ENCODE measurements around the gene EMC6. TPM values are rescaled to one million over a fixed set of nuclear protein-coding genes. Genes with fewer than 3 reads are reported as not detected.

Gene EMC6
- total RNA-seq, 1 donor from 2014 or later: 46.6 TPM

DNA sequence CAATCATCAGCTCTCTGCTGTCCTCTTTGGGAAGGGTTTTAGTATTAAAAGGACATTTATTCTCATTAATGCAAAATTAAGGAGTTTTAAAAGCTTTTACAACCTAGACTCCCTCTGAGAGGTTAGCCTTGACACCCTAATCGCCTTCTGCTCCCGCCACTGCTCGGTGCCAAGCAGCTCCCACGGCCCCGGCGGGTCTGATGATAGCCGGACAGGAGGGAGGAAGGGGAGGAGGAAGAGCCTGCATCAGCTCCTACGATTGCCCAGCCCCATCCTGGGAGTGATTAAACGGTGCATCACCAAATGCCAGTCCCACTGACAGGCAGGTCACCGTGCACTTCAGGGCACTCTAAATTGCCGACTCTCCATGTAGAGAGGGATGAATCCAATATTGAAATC is 40.8 kb upstream of the EMC6 start:
- Mint-ChIP-seq H3K27ac (no peak overlapping the region), H3K36me3 (peaks cover 24% of the 10 kb centered on the region), H3K9me3 (no peaks in the 10 kb centered on the region), H3K4me1 (ENCODE audit: unreplicated experiment) (no peaks in the 10 kb centered on the region), H3K27me3 (no peaks in the 10 kb centered on the region), H3K4me3 (no peak overlapping the region)
- TF ChIP-seq, protein P1, sequence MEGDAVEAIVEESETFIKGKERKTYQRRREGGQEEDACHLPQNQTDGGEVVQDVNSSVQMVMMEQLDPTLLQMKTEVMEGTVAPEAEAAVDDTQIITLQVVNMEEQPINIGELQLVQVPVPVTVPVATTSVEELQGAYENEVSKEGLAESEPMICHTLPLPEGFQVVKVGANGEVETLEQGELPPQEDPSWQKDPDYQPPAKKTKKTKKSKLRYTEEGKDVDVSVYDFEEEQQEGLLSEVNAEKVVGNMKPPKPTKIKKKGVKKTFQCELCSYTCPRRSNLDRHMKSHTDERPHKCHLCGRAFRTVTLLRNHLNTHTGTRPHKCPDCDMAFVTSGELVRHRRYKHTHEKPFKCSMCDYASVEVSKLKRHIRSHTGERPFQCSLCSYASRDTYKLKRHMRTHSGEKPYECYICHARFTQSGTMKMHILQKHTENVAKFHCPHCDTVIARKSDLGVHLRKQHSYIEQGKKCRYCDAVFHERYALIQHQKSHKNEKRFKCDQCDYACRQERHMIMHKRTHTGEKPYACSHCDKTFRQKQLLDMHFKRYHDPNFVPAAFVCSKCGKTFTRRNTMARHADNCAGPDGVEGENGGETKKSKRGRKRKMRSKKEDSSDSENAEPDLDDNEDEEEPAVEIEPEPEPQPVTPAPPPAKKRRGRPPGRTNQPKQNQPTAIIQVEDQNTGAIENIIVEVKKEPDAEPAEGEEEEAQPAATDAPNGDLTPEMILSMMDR (conservative IDR thresholded peaks at IDR 0.05): no peak
- no peak for DNase-seq (ENCODE audit: extremely low spot score, unreplicated experiment)

DNA sequence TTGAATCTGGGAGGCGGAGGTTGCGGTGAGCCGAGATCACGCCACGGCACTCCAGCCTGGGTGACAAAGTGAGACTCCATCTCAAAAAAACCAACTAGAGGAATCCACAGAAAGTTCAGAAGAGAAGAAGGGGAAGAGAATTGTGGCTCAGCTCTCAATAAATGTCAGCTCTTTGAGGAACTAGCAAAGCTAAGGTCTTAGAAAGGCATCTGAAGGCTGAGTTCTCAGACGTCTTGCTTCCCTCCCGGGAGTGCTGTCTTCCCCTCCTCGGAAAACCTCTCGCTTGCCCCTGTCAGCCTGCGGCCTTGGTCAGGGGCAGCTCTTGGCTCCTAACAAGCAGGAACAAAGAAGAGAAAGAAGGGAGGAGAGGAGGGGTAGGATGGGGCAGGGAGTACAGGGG is 37.8 kb upstream of the EMC6 start:
- no peak for DNase-seq (ENCODE audit: extremely low spot score, unreplicated experiment)
- Mint-ChIP-seq H3K4me3 (no peak overlapping the region), H3K27ac (no peak overlapping the region), H3K4me1 (ENCODE audit: unreplicated experiment) (peaks cover 9% of the 10 kb centered on the region), H3K36me3 (peaks cover 15% of the 10 kb centered on the region), H3K9me3 (no peaks in the 10 kb centered on the region), H3K27me3 (no peaks in the 10 kb centered on the region)
- TF ChIP-seq, protein P1 (conservative IDR thresholded peaks at IDR 0.05): no peak

DNA sequence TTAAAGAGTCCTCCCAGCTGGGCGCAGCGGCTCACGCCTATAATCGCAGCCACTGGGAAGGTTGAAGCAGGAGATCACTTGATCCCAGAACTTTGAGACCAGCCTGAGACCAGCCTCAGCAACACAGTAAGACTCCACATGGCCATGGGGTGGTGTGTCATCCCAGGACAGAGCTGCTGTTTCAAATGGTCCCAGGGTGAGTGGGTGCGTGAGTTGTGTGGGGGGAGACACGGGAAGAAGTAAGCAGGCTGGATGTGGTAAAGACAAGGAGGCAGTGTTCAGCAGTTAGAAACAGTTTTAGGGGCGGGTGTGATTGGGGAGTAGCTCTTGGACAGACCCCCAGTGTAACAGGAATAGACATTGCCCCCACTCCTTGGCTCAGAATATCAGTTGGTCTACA is 36.3 kb upstream of the EMC6 start:
- Mint-ChIP-seq H3K4me1 (ENCODE audit: unreplicated experiment) (peaks cover 12% of the 10 kb centered on the region), H3K4me3 (no peak overlapping the region), H3K36me3 (peaks cover 10% of the 10 kb centered on the region), H3K9me3 (no peaks in the 10 kb centered on the region), H3K27ac (no peak overlapping the region), H3K27me3 (no peaks in the 10 kb centered on the region)
- TF ChIP-seq, protein P1 (conservative IDR thresholded peaks at IDR 0.05): no peak
- no peak for DNase-seq (ENCODE audit: extremely low spot score, unreplicated experiment)

DNA sequence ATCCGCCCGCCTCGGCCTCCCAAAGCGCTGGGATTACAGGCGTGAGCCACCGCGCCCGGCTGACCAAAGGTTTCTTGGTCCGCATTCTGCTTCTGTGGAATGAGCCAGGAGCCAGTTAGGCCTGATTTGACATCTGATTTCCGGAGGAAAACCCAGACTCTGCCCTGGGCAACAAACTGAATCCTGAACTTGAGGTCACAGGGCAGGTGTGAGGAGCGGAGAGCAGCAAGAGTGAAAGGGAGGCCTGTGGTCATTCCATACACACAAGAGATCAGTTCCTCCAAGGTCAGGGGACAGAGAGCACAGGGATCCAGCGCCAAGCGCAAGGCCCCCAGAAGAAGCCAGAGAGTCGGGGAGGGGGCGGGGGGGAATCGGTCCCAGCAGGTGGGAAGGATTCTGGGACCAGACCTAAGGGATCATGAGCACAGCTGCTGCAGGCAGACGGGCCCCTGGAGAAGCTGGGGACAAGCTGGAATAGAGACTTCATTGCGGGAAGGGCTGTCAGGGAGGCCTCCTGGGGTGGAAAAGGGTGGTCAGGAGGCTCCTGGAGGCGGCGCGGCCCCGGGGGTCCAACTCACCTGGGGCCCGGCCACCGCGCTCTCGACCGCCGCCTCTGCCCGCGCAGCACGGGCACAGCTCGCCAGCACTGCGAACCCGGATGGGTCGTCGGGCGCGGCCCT is 33.0 kb upstream of the EMC6 start:
- Mint-ChIP-seq H3K4me3 (peak overlapping the region; percentile 98), H3K27me3 (no peaks in the 10 kb centered on the region), H3K27ac (peak overlapping the region; percentile 86), H3K9me3 (no peaks in the 10 kb centered on the region), H3K4me1 (ENCODE audit: unreplicated experiment) (peaks cover 25% of the 10 kb centered on the region), H3K36me3 (peaks cover 5% of the 10 kb centered on the region)
- TF ChIP-seq, protein P1 (conservative IDR thresholded peaks at IDR 0.05): no peak
- DNase-seq (ENCODE audit: extremely low spot score, unreplicated experiment): no peak

DNA sequence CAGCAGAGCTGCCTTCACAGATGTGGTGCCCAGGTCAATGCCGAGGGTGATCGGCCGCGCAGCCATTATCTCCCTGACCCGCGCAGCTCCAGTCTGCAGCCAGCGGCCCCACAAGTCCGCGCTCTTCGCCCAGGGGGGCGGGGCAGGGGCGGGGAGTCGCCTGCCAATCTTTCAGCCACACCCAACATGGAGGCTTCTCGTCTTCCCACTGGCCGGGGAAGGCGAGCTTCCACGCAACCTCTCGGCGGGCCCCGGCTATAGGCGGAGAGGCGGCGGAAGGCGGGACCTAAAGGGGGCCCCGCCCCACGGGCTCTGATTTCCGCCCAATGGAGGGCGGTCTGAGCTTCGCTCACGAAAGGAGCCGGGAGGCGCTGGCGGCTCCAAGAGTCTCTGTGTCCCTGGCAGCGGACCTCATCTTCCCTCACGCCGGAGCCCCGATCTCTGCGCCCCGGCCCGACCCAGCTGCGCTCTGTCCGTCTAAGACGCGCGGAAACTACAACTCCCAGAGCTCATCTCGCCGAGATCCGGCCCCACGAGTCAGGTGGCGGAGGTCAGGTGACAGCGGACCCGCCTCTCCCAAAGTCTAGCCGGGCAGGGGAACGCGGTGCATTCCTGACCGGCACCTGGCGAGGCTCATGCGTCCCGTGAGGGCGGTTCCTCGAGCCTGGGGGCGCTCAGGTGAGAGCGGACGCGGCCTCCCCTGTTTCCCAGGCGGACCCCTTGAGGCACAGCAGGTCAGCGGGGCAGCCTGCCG is 32.3 kb upstream of the EMC6 start, which contains the start of the genes CTNS and SHPK:
CTNS (plus strand) TSS at position 607 of the 754 bp plus-strand sequence. CDS start 3,447 bp downstream, outside the sequence.
SHPK (minus strand) TSS at position 97 of the 754 bp plus-strand sequence; CDS start at position 66, 31 bp downstream.
- TF ChIP-seq, protein P1 (conservative IDR thresholded peaks at IDR 0.05): no peak
- DNase-seq (ENCODE audit: extremely low spot score, unreplicated experiment): peak; percentile 96
- peaks cover 25% of the 10 kb centered on the region for H3K4me1 Mint-ChIP-seq (ENCODE audit: unreplicated experiment)
- no peaks in the 10 kb centered on the region for H3K27me3 Mint-ChIP-seq
- H3K36me3 Mint-ChIP-seq: peaks cover 5% of the 10 kb centered on the region
- peak within 1 kb of the TSS; percentile 99 for H3K27ac Mint-ChIP-seq
- H3K4me3 Mint-ChIP-seq: peak within 1 kb of the TSS; percentile 98
- H3K9me3 Mint-ChIP-seq: no peaks in the 10 kb centered on the region
